Testis (tissue), 3 donors: ENCODE measurements around the gene HTR1A. TPM values are rescaled to one million over a fixed set of nuclear protein-coding genes. Genes with fewer than 3 reads are reported as not detected.

Source experiments
- DNase-seq: peaks from one replicate; pipeline ENCODE4 v3.0.0-alpha.2; 2019
- H3K27ac ChIP-seq, 2 donors: fragments of 200-600 bp; sonication (generic); one replicate each; pipeline ENCODE4 v1.5.1; 2019
- H3K27me3 ChIP-seq: fragments of 200-600 bp; sonication (generic); one replicate; pipeline ENCODE4 v1.5.1; 2019
- H3K36me3 ChIP-seq: fragments of 200-600 bp; sonication (generic); one replicate; pipeline ENCODE4 v1.5.1; 2017; ENCODE audit warnings: low read depth; ENCODE audit errors: missing control alignments
- H3K4me1 ChIP-seq: fragments of 200-600 bp; sonication (generic); one replicate; pipeline ENCODE4 v1.5.1; 2019
- H3K4me3 ChIP-seq, 2 donors: fragments of 200-600 bp; sonication (generic); one replicate each; pipeline ENCODE4 v1.5.1; 2017 to 2019
- H3K9me3 ChIP-seq: fragments of 200-600 bp; sonication (generic); one replicate; pipeline ENCODE4 v1.5.1; 2017
- CTCF ChIP-seq, 3 experiments: fragments of 450-650 bp in 2 of 3; fragments of 200-600 bp in 1 of 3; sonication (generic) in 1 of 3; IDR thresholded peaks; one replicate each; pipeline ENCODE4 v1.5.1; 2016 to 2019; ENCODE audit warnings: antibody characterized with exemption in 3 of 3, mild to moderate bottlenecking in 2 of 3, moderate library complexity in 1 of 3
- POLR2A ChIP-seq: fragments of 450-650 bp; IDR thresholded peaks from one replicate; pipeline ENCODE4 v1.6.1; 2017; ENCODE audit warnings: antibody characterized with exemption, mild to moderate bottlenecking, moderate library complexity
- WGBS, 2 donors: methylation state at CpG; one replicate each; pipeline ENCODE4 v1.1.5; 2018; 5-methylcytosine and 5-hydroxymethylcytosine counted together
- intact Hi-C: fragments of 100-400 bp; cut with DNase I; formaldehyde crosslinking; loops from one replicate; pipeline ENCODE4 v1.15.1; 2023; ENCODE audit warnings: low total_unique reads
- polyA plus RNA-seq: library from polyadenylated mRNA; stranded (reverse); fragments of 350-450 nt; fragmentation: Illumina TruSeq; extraction: RNeasy Lipid Tissue Mini Kit (QIAGEN cat#74804); gene quantifications from one replicate; pipeline ENCODE4 v1.2.3, GENCODE V29; 2014; ENCODE audit warnings: low read depth, low replicate concordance; ENCODE audit not compliant: insufficient read depth
- total RNA-seq, 2 donors: library from RNA; depleted of rRNA; stranded (reverse); fragments of >200 nt; gene quantifications; one replicate each; pipeline ENCODE4 v1.2.3, GENCODE V29; 2016

Gene HTR1A
- total and polyA plus RNA-seq, 3 donors from 2014 or later, result 0.24 to 0.68 TPM; not detected in 1

- H3K27me3 ChIP-seq, result no peaks in the 10 kb centered on the region
- intact Hi-C loops, result no loop called here
- WGBS, 2 donors, result 1 to 2% methylated on average over 29 to 44 of the region's 44 CpGs
Observed at GRCh38 chr5:63959177-63959982, 2.9 kb downstream of the HTR1A start.

GRCh38 chr5:63958654-63959053, 3.6 kb downstream of the HTR1A start:
- Histone ChIP-seq H3K4me1 (no peaks in the 10 kb centered on the region), H3K4me3 (peak overlapping the region; percentile 8 to 12), H3K27me3 (no peaks in the 10 kb centered on the region), H3K36me3 (no peaks in the 10 kb centered on the region), H3K27ac (no peak overlapping the region), H3K9me3 (no peaks in the 10 kb centered on the region)
- TF ChIP-seq CTCF (IDR thresholded peaks at IDR 0.05) (no peak), POLR2A (no peak)
- no peak for DNase-seq
- intact Hi-C loops, result no loop called here
- WGBS, 2 donors, result 26 to 27% methylated on average over 3 of the region's 3 CpGs

More at GRCh38 chr5:63959177-63959982, 2.9 kb downstream of the HTR1A start:
- peak; percentile 84 for DNase-seq
- no peak overlapping the region for H3K27ac ChIP-seq
- no peaks in the 10 kb centered on the region for H3K4me1 ChIP-seq
- no peaks in the 10 kb centered on the region for H3K36me3 ChIP-seq
- H3K9me3 ChIP-seq, result no peaks in the 10 kb centered on the region
- TF ChIP-seq CTCF (IDR thresholded peaks at IDR 0.05) (peak in 1 of 3 experiments; percentile 27), POLR2A (no peak)
- H3K4me3 ChIP-seq, result peak overlapping the region; percentile 8 to 12

GRCh38 chr5:63957617-63958016, 4.6 kb downstream of the HTR1A start:
- DNase-seq, result no peak
- no peaks in the 10 kb centered on the region for H3K9me3 ChIP-seq
- intact Hi-C loops, result no loop called here
- H3K27me3 ChIP-seq, result no peaks in the 10 kb centered on the region
- H3K4me3 ChIP-seq, result no peak overlapping the region
- no peak for TF ChIP-seq POLR2A
- no peak for TF ChIP-seq CTCF (IDR thresholded peaks at IDR 0.05)
- 84 to 89% methylated on average over 2 of the region's 2 CpGs for WGBS, 2 donors
- H3K4me1 ChIP-seq, result no peaks in the 10 kb centered on the region
- H3K27ac ChIP-seq, result no peak overlapping the region
- no peaks in the 10 kb centered on the region for H3K36me3 ChIP-seq

- no peaks in the 10 kb centered on the region for H3K4me1 ChIP-seq
- H3K27ac ChIP-seq, result no peak overlapping the region
- no peak overlapping the region for H3K4me3 ChIP-seq
- no peaks in the 10 kb centered on the region for H3K27me3 ChIP-seq
- no peaks in the 10 kb centered on the region for H3K36me3 ChIP-seq
- intact Hi-C loops, result no loop called here
- TF ChIP-seq CTCF (IDR thresholded peaks at IDR 0.05), result no peak
- no peak for TF ChIP-seq POLR2A
- H3K9me3 ChIP-seq, result no peaks in the 10 kb centered on the region
- 94 to 95% methylated on average over 3 of the region's 3 CpGs for WGBS, 2 donors
- DNase-seq, result no peak
Observed at GRCh38 chr5:63953217-63953616, 9.0 kb downstream of the HTR1A start.

- no peaks in the 10 kb centered on the region for H3K9me3 ChIP-seq
- H3K4me3 ChIP-seq, result no peak overlapping the region
- no peak overlapping the region for H3K27ac ChIP-seq
- WGBS, 2 donors, result 80 to 92% methylated on average over 1 of the region's 1 CpG
- H3K36me3 ChIP-seq, result no peaks in the 10 kb centered on the region
- H3K27me3 ChIP-seq, result no peaks in the 10 kb centered on the region
- intact Hi-C loops, result no loop called here
- no peaks in the 10 kb centered on the region for H3K4me1 ChIP-seq
- no peak for DNase-seq
- TF ChIP-seq CTCF (IDR thresholded peaks at IDR 0.05), result no peak
Observed at GRCh38 chr5:63935103-63935502, 27.1 kb downstream of the HTR1A start.
